C4-2B (cell line): Measurements from ENCODE around the gene GPS1.
A peak's percentile ranks its signal among the peaks of the same experiment; 100 is the strongest.

ENCODE experiments used
- H3K27ac ChIP-seq: fragments of 450-650 bp; 2 replicates; pipeline ENCODE4 v1.5.1; 2017
- CTCF ChIP-seq: fragments of 450-650 bp; conservative IDR thresholded peaks from 2 replicates; pipeline ENCODE4 v1.5.1; 2017; ENCODE audit warnings: mild to moderate bottlenecking
- ZFX ChIP-seq: fragments of 450-650 bp; IDR thresholded peaks from 2 replicates; pipeline ENCODE4 v1.6.1; 2017

Gene GPS1

GRCh38 chr17:82055023-82055964 lies 3.6 kb downstream of the GPS1 start:
- no peak for TF ChIP-seq ZFX
- no peak for TF ChIP-seq CTCF

GRCh38 chr17:82055965-82056728 lies 4.4 kb downstream of the GPS1 start:
- no peak for TF ChIP-seq CTCF
- TF ChIP-seq ZFX, result no peak
- peak overlapping the region; percentile 0; the same call in 1 of the 2 replicates for H3K27ac ChIP-seq

More at GRCh38 chr17:82055023-82055964, 3.6 kb downstream of the GPS1 start:
- peak overlapping the region; percentile 0; the same call in 1 of the 2 replicates for H3K27ac ChIP-seq

GRCh38 chr17:82056729-82057621 lies 5.3 kb downstream of the GPS1 start:
- peak overlapping the region; percentile 2; the same call in 1 of the 2 replicates for H3K27ac ChIP-seq

GRCh38 chr17:82058230-82058854 lies 6.6 kb downstream of the GPS1 start:
- TF ChIP-seq CTCF (no peak), ZFX (no peak)
- H3K27ac ChIP-seq, result no peak overlapping the region

More at GRCh38 chr17:82056729-82057621, 5.3 kb downstream of the GPS1 start:
- TF ChIP-seq CTCF (no peak), ZFX (no peak)

GRCh38 chr17:82058855-82059249 lies 7.2 kb downstream of the GPS1 start:
- H3K27ac ChIP-seq, result no peak overlapping the region
- TF ChIP-seq CTCF (no peak), ZFX (no peak)

- H3K27ac ChIP-seq, result no peak overlapping the region
Measured at GRCh38 chr17:82059272-82060000, 7.7 kb downstream of the GPS1 start.

More at GRCh38 chr17:82059272-82060000, 7.7 kb downstream of the GPS1 start:
- TF ChIP-seq CTCF, result no peak
- TF ChIP-seq ZFX, result no peak
